Measurements from ENCODE around the gene SPTB. TPM values are rescaled to one million over a fixed set of nuclear protein-coding genes. Genes with fewer than 3 reads are reported as not detected.

The SPTB gene
- total and polyA plus RNA-seq, 7 donors = 0.49 to 2.9 (median 1.3) TPM; not detected in 1

DNA sequence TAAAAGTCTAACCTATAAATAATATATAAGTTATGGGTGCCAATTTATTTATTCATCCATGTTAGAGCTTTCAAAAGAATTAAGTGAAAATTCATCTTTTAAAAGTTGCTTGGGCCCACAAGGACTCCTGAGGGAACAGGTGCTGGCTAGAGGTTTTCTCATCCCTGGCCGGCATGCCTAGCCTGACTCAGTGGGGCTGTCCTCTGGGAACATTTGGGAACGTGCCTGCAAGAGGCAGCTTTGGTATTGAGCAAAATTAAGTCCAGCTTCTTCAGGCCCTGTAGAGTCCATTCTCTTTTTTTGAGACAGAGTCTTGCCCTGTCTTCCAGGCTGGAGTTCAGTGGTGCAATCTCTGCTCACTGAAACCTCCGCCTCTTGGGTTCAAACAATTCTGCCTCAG, 44.7 kb downstream of the SPTB start:
- Histone ChIP-seq H3K27me3 (no peaks in the 10 kb centered on the region), H3K27ac (no peak overlapping the region), H3K4me1 (no peaks in the 10 kb centered on the region), H3K9me3 (no peaks in the 10 kb centered on the region), H3K36me3 (no peaks in the 10 kb centered on the region), H3K4me3 (no peak overlapping the region)
- intact Hi-C loops (cut with DNase I) = no loop called here
- TF ChIP-seq, protein P1, sequence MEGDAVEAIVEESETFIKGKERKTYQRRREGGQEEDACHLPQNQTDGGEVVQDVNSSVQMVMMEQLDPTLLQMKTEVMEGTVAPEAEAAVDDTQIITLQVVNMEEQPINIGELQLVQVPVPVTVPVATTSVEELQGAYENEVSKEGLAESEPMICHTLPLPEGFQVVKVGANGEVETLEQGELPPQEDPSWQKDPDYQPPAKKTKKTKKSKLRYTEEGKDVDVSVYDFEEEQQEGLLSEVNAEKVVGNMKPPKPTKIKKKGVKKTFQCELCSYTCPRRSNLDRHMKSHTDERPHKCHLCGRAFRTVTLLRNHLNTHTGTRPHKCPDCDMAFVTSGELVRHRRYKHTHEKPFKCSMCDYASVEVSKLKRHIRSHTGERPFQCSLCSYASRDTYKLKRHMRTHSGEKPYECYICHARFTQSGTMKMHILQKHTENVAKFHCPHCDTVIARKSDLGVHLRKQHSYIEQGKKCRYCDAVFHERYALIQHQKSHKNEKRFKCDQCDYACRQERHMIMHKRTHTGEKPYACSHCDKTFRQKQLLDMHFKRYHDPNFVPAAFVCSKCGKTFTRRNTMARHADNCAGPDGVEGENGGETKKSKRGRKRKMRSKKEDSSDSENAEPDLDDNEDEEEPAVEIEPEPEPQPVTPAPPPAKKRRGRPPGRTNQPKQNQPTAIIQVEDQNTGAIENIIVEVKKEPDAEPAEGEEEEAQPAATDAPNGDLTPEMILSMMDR (IDR thresholded peaks at IDR 0.05) = no peak
- TF ChIP-seq POLR2A (IDR thresholded peaks at IDR 0.05) (no peak), POLR2AphosphoS5 (IDR thresholded peaks at IDR 0.05) (no peak), EP300 (IDR thresholded peaks at IDR 0.05) (no peak)
- WGBS, 2 donors = 82 to 83% methylated on average over 3 of the region's 3 CpGs
- no peak for DNase-seq

DNA sequence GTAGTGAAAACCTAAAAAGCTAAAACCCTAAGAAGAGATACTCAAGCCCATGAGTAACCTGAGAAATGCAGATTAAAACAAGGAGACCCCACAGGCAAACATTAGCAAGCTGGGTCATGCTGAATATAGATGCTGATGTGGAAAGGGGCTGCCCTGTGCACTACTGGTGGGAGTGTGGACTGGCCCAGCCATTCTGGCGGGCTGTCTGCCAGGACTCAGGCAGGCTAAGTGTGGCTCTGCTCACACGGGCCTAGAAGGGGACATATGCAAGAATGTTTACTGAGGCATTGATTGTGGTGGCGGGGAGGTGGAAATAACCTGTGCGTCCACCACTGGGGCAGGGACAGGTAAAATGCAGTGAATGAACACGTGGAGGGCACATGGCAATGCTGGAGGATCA, 48.3 kb downstream of the SPTB start:
- Histone ChIP-seq H3K4me1 (no peaks in the 10 kb centered on the region), H3K9me3 (no peaks in the 10 kb centered on the region), H3K27ac (no peak overlapping the region), H3K4me3 (no peak overlapping the region), H3K27me3 (no peaks in the 10 kb centered on the region), H3K36me3 (no peaks in the 10 kb centered on the region)
- TF ChIP-seq POLR2AphosphoS5 (IDR thresholded peaks at IDR 0.05) (no peak), POLR2A (IDR thresholded peaks at IDR 0.05) (no peak), EP300 (IDR thresholded peaks at IDR 0.05) (no peak)
- no peak for DNase-seq
- intact Hi-C loops (cut with DNase I) = no loop called here
- WGBS, 2 donors = 83 to 84% methylated on average over 5 of the region's 5 CpGs

DNA sequence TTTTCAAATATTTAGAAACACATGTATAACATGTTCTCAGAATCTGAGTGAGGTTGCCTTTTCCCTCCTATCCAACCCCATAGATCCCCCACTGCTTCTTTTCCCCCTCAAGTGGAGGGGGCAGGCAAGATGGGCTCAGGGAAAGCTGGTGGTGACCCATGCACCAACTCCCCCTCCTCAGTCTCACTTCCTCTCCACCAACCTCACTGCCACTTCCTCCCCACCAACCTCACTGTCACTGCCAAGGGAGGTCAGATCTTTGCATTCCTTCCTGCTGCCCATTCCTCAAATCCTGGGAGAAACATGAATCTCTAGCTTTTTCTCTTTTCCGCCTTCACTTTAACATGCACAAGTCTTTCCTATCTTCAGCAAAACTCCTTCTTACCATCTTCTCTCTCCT, 48.7 kb downstream of the SPTB start:
- Histone ChIP-seq H3K27ac (no peak overlapping the region), H3K9me3 (no peaks in the 10 kb centered on the region), H3K27me3 (no peaks in the 10 kb centered on the region), H3K4me1 (no peaks in the 10 kb centered on the region), H3K36me3 (no peaks in the 10 kb centered on the region), H3K4me3 (no peak overlapping the region)
- 95% methylated on average over 1 of the region's 1 CpG for WGBS, 2 donors
- TF ChIP-seq, protein P1 (IDR thresholded peaks at IDR 0.05) = no peak
- TF ChIP-seq POLR2A (IDR thresholded peaks at IDR 0.05) = no peak
- no peak for TF ChIP-seq EP300 (IDR thresholded peaks at IDR 0.05)
- TF ChIP-seq POLR2AphosphoS5 (IDR thresholded peaks at IDR 0.05) = no peak
- intact Hi-C loops (cut with DNase I) = no loop called here
- no peak for DNase-seq

DNA sequence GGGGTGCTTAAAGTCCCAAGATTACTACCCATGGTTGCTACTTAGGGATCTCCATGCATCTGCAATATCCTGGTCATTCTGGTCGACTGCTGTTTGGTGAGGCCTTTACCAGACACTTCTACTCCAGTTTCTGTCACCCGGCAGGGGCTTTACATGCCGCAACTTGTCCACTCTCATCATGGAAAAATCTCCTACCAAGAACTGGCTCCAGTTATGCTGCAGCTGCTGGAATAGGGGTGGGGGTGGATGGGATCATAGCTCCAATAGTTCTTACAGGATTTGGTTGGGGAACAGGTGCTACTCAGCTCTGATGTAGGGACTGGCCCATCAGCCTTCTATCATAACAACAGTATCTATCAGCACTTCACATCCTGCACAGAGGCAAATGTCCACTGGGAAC, 51.6 kb downstream of the SPTB start:
- Histone ChIP-seq H3K27me3 (no peaks in the 10 kb centered on the region), H3K27ac (no peak overlapping the region), H3K36me3 (no peaks in the 10 kb centered on the region), H3K4me3 (no peak overlapping the region), H3K4me1 (peaks cover 0 to 7% (median 5%) of the 10 kb centered on the region in 4 donors), H3K9me3 (no peaks in the 10 kb centered on the region)
- 73 to 91% methylated on average over 3 of the region's 3 CpGs for WGBS, 2 donors
- intact Hi-C loops (cut with DNase I) = no loop called here
- no peak for DNase-seq
- TF ChIP-seq POLR2A (IDR thresholded peaks at IDR 0.05) (no peak), POLR2AphosphoS5 (IDR thresholded peaks at IDR 0.05) (no peak), EP300 (IDR thresholded peaks at IDR 0.05) (no peak)
- TF ChIP-seq, protein P1 (IDR thresholded peaks at IDR 0.05) = no peak

DNA sequence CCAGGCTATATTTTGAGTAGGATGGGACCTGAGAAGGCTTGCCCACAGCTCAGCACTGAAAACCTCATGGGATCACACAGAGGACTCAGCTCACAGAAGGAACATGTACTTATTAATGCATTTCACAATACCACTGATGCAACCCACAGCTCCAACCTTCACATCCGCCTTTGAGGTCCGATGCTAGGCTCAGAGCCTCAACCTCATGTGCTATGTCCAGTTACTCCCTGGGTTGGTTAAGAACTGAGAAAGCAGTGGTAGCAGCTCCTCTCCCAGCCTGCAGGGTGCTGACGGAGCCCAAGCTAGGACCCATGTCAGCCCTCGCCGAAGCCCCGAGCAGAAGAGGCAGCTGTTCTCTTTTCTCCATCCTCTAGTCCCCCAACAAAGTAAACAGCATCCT, 52.9 kb downstream of the SPTB start:
- H3K9me3 ChIP-seq = no peaks in the 10 kb centered on the region
- no peak for DNase-seq
- no peaks in the 10 kb centered on the region for H3K27me3 ChIP-seq
- H3K4me1 ChIP-seq = peaks cover 0 to 8% (median 6%) of the 10 kb centered on the region in 4 donors
- 86 to 92% methylated on average over 6 of the region's 6 CpGs for WGBS, 2 donors
- H3K36me3 ChIP-seq = no peaks in the 10 kb centered on the region
- no peak overlapping the region for H3K27ac ChIP-seq
- TF ChIP-seq EP300 (IDR thresholded peaks at IDR 0.05) (no peak), POLR2A (IDR thresholded peaks at IDR 0.05) (no peak), POLR2AphosphoS5 (IDR thresholded peaks at IDR 0.05) (no peak)
- TF ChIP-seq, protein P1 (IDR thresholded peaks at IDR 0.05) = no peak
- H3K4me3 ChIP-seq = no peak overlapping the region
- intact Hi-C loops (cut with DNase I) = no loop called here

Data from sigmoid colon (tissue), 7 donors.